Measurements from ENCODE around the gene CPAMD8. TPM values are rescaled to one million over a fixed set of nuclear protein-coding genes. Genes with fewer than 3 reads are reported as not detected.

Gene CPAMD8
- total and polyA plus RNA-seq, 2 of the 8 experiments (the other 6 are each of a cell fraction or from before 2014, with no cell fraction given) = 6.1 to 9.2 TPM

DNA sequence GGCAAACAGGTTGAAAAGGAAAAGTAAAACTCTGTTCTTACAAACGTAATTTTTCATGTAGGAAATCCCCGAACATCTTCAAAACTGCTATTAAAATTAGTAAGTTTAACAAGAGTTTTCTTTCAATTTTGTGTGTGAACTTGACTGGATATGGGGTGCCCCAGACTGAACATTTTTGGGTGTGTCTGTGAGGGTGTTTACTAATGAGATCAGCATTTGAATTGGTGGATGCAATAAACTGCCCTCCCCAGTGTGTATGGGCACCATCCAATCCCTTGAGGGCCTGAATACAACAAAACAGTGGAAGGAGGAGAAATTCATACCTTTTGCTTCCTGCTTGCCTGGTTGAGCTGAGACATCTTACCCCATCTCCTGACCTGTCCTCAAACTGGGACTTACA is 36.8 kb upstream of the CPAMD8 start (continued):
- no peak for TF ChIP-seq ATF2 (IDR thresholded peaks at IDR 0.05; ENCODE audit: low read length)
- TF ChIP-seq BCL11A (IDR thresholded peaks at IDR 0.05; ENCODE audit: low read depth in 2 of 2, low read length in 2 of 2) = no peak
- TF ChIP-seq PHF8 (conservative IDR thresholded peaks at IDR 0.05; ENCODE audit: low read depth, low read length) = no peak
- no peak for TF ChIP-seq HDAC2 (IDR thresholded peaks at IDR 0.05; ENCODE audit: borderline replicate concordance in 1 of 2, low read depth in 2 of 2, low read length in 2 of 2)
- no peak for TF ChIP-seq RFX5 (IDR thresholded peaks at IDR 0.05; ENCODE audit: borderline replicate concordance, low read depth, low read length)
- TF ChIP-seq JUN (IDR thresholded peaks at IDR 0.05; ENCODE audit: low read depth, low read length) = no peak
- TF ChIP-seq, protein P1, sequence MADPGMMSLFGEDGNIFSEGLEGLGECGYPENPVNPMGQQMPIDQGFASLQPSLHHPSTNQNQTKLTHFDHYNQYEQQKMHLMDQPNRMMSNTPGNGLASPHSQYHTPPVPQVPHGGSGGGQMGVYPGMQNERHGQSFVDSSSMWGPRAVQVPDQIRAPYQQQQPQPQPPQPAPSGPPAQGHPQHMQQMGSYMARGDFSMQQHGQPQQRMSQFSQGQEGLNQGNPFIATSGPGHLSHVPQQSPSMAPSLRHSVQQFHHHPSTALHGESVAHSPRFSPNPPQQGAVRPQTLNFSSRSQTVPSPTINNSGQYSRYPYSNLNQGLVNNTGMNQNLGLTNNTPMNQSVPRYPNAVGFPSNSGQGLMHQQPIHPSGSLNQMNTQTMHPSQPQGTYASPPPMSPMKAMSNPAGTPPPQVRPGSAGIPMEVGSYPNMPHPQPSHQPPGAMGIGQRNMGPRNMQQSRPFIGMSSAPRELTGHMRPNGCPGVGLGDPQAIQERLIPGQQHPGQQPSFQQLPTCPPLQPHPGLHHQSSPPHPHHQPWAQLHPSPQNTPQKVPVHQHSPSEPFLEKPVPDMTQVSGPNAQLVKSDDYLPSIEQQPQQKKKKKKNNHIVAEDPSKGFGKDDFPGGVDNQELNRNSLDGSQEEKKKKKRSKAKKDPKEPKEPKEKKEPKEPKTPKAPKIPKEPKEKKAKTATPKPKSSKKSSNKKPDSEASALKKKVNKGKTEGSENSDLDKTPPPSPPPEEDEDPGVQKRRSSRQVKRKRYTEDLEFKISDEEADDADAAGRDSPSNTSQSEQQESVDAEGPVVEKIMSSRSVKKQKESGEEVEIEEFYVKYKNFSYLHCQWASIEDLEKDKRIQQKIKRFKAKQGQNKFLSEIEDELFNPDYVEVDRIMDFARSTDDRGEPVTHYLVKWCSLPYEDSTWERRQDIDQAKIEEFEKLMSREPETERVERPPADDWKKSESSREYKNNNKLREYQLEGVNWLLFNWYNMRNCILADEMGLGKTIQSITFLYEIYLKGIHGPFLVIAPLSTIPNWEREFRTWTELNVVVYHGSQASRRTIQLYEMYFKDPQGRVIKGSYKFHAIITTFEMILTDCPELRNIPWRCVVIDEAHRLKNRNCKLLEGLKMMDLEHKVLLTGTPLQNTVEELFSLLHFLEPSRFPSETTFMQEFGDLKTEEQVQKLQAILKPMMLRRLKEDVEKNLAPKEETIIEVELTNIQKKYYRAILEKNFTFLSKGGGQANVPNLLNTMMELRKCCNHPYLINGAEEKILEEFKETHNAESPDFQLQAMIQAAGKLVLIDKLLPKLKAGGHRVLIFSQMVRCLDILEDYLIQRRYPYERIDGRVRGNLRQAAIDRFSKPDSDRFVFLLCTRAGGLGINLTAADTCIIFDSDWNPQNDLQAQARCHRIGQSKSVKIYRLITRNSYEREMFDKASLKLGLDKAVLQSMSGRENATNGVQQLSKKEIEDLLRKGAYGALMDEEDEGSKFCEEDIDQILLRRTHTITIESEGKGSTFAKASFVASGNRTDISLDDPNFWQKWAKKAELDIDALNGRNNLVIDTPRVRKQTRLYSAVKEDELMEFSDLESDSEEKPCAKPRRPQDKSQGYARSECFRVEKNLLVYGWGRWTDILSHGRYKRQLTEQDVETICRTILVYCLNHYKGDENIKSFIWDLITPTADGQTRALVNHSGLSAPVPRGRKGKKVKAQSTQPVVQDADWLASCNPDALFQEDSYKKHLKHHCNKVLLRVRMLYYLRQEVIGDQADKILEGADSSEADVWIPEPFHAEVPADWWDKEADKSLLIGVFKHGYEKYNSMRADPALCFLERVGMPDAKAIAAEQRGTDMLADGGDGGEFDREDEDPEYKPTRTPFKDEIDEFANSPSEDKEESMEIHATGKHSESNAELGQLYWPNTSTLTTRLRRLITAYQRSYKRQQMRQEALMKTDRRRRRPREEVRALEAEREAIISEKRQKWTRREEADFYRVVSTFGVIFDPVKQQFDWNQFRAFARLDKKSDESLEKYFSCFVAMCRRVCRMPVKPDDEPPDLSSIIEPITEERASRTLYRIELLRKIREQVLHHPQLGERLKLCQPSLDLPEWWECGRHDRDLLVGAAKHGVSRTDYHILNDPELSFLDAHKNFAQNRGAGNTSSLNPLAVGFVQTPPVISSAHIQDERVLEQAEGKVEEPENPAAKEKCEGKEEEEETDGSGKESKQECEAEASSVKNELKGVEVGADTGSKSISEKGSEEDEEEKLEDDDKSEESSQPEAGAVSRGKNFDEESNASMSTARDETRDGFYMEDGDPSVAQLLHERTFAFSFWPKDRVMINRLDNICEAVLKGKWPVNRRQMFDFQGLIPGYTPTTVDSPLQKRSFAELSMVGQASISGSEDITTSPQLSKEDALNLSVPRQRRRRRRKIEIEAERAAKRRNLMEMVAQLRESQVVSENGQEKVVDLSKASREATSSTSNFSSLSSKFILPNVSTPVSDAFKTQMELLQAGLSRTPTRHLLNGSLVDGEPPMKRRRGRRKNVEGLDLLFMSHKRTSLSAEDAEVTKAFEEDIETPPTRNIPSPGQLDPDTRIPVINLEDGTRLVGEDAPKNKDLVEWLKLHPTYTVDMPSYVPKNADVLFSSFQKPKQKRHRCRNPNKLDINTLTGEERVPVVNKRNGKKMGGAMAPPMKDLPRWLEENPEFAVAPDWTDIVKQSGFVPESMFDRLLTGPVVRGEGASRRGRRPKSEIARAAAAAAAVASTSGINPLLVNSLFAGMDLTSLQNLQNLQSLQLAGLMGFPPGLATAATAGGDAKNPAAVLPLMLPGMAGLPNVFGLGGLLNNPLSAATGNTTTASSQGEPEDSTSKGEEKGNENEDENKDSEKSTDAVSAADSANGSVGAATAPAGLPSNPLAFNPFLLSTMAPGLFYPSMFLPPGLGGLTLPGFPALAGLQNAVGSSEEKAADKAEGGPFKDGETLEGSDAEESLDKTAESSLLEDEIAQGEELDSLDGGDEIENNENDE (IDR thresholded peaks at IDR 0.05; ENCODE audit: insufficient replicate concordance, low read length) = no peak

Measured in H1 (cell line).